Measurements from ENCODE around the gene TIMM23. TPM values are rescaled to one million over a fixed set of nuclear protein-coding genes. Genes with fewer than 3 reads are reported as not detected.

Gene TIMM23
- total RNA-seq, 1 experiment from 2014 or later: 99.0 TPM

Other genes starting within 250 kb of the TIMM23 start
- gene WASHC2C, start 245.2 kb upstream of the TIMM23 start, total RNA-seq (2021): 24.8 to 28.5 TPM (median 25.0 TPM) in 3 replicates
- 21.2 to 25.8 TPM (median 22.8 TPM) in 3 replicates for gene AGAP4, start 125.0 kb upstream of the TIMM23 start, total RNA-seq (2021)
- 64.6 to 69.4 TPM (median 64.7 TPM) in 3 replicates for gene NCOA4, start 58.1 kb downstream of the TIMM23 start, total RNA-seq (2021)
- not detected in 3 replicates for gene MSMB, start 73.8 kb downstream of the TIMM23 start, total RNA-seq (2021)

Measured in WTC11 (cell line).